Body of pancreas (tissue), 4 donors: ENCODE results near the gene ALPI. TPM values are rescaled to one million over a fixed set of nuclear protein-coding genes. Genes with fewer than 3 reads are reported as not detected.

Experiments
- ATAC-seq: fragments of 150-250 bp; one replicate; pipeline ENCODE4 v1.9.1; 2016
- DNase-seq, 4 donors: peaks; one replicate each; pipeline ENCODE4 v3.0.0-alpha.2; 2019
- H3K27ac ChIP-seq, 4 donors: fragments of 200-600 bp; sonication (generic); 1 replicate in 3 of 4; 2 replicates in 1 of 4; pipeline versions ENCODE4 v1.5.1 to v1.6.1; 2016 to 2019; ENCODE audit warnings: mild to moderate bottlenecking in 1 of 4, mixed read lengths in 1 of 4, moderate library complexity in 1 of 4
- H3K27me3 ChIP-seq, 2 donors: fragments of 200-600 bp; sonication (generic); one replicate each; pipeline ENCODE4 v1.6.0; 2016; ENCODE audit warnings: mild to moderate bottlenecking in 1 of 2
- H3K36me3 ChIP-seq, 2 donors: fragments of 200-600 bp; sonication (generic); replicated peaks in 1 of 2; 2 replicates each; pipeline ENCODE4 v1.5.1; 2016; ENCODE audit warnings: low read depth in 2 of 2; ENCODE audit not compliant: insufficient read depth in 1 of 2
- H3K4me1 ChIP-seq: fragments of 200-600 bp; sonication (generic); one replicate; pipeline ENCODE4 v1.6.0; 2016
- H3K4me3 ChIP-seq, 2 donors: fragments of 200-600 bp; sonication (generic); 1 replicate in 1 of 2; 2 replicates in 1 of 2; pipeline ENCODE4 v1.5.1; 2016 to 2019
- H3K9me3 ChIP-seq, 3 donors: fragments of 200-600 bp; sonication (generic); 1 replicate in 2 of 3; 2 replicates in 1 of 3; pipeline ENCODE4 v1.5.1; 2016
- CTCF ChIP-seq, 7 experiments: fragments of 450-650 bp in 4 of 7; fragments of 200-600 bp in 3 of 7; sonication (generic) in 3 of 7; IDR thresholded peaks; one replicate each; pipeline ENCODE4 v1.5.1; 2016 to 2019; ENCODE audit warnings: antibody characterized with exemption in 7 of 7
- POLR2A ChIP-seq, 3 donors: fragments of 450-650 bp; IDR thresholded peaks; one replicate each; pipeline ENCODE4 v1.6.1; 2016; ENCODE audit warnings: antibody characterized with exemption in 3 of 3, mild to moderate bottlenecking in 2 of 3
- WGBS, 2 donors: methylation state at CpG; one replicate each; pipeline ENCODE4 v1.1.5; 2017; 5-methylcytosine and 5-hydroxymethylcytosine counted together
- intact Hi-C: fragments of 100-400 bp; cut with DNase I; formaldehyde crosslinking; loops from one replicate; pipeline ENCODE4 v1.15.1; 2023
- total RNA-seq, 2 donors: library from RNA; depleted of rRNA; stranded (reverse); fragments of >200 nt; gene quantifications; one replicate each; pipeline ENCODE4 v1.1.0, GENCODE V29; 2016

The ALPI gene
- total RNA-seq, 2 donors from 2014 or later: not detected

GRCh38 chr2:232506709-232507108 lies 50.8 kb downstream of the ALPI start:
- WGBS, 2 donors: 82 to 90% methylated on average over 2 to 4 of the region's 4 CpGs
- DNase-seq (no peak), ATAC-seq (no peak)
- H3K36me3 ChIP-seq: no peaks in the 10 kb centered on the region
- TF ChIP-seq CTCF (IDR thresholded peaks at IDR 0.05): no peak
- no peak for TF ChIP-seq POLR2A (IDR thresholded peaks at IDR 0.05)
- H3K27me3 ChIP-seq: peaks cover 0 to 6% of the 10 kb centered on the region in 2 donors
- peaks cover 14% of the 10 kb centered on the region for H3K4me1 ChIP-seq
- no peaks in the 10 kb centered on the region for H3K9me3 ChIP-seq
- H3K4me3 ChIP-seq: no peak overlapping the region
- H3K27ac ChIP-seq: no peak overlapping the region
- intact Hi-C loops: no loop called here

GRCh38 chr2:232508251-232508650 lies 52.3 kb downstream of the ALPI start:
- DNase-seq: no peak
- no peak for ATAC-seq
- TF ChIP-seq POLR2A (IDR thresholded peaks at IDR 0.05): no peak
- H3K27ac ChIP-seq: no peak overlapping the region
- H3K4me1 ChIP-seq: peaks cover 2% of the 10 kb centered on the region
- no peaks in the 10 kb centered on the region for H3K9me3 ChIP-seq
- no peak overlapping the region for H3K4me3 ChIP-seq
- 65 to 80% methylated on average over 2 to 7 of the region's 7 CpGs for WGBS, 2 donors
- H3K36me3 ChIP-seq: no peaks in the 10 kb centered on the region
- intact Hi-C loops: no loop called here
- H3K27me3 ChIP-seq: peaks cover 0 to 5% of the 10 kb centered on the region in 2 donors

Other genes with a start within 250 kb of the ALPI start
- under 1 TPM in 1 of 2 donors, not detected in 1; 0.52 TPM for gene ALPP, start 77.4 kb upstream of the ALPI start, total RNA-seq
- gene ALPG, start 49.3 kb upstream of the ALPI start, total RNA-seq: not detected
- under 1 TPM in 1 of 2 donors, not detected in 1; 0.26 TPM for gene ECEL1, start 31.7 kb downstream of the ALPI start, total RNA-seq
- not detected for gene PRSS56, start 64.2 kb downstream of the ALPI start, total RNA-seq
- not detected for gene CHRND, start 70.0 kb downstream of the ALPI start, total RNA-seq
- gene CHRNG, start 83.5 kb downstream of the ALPI start, total RNA-seq: not detected
- 1 to 10 TPM; 3.6 to 4.2 TPM for gene TIGD1, start 94.4 kb downstream of the ALPI start, total RNA-seq
- gene EIF4E2, start 94.5 kb downstream of the ALPI start, total RNA-seq: 10 to 100 TPM; 12.2 to 17.4 TPM
- 1 to 10 TPM; 4.0 to 4.4 TPM for gene EFHD1, start 177.5 kb downstream of the ALPI start, total RNA-seq
- gene GIGYF2, start 241.2 kb downstream of the ALPI start, total RNA-seq: 100 to 1,000 TPM in 1 of 2 donors, 10 to 100 TPM in 1; 66.2 to 107 TPM